Caco-2 (cell line): ENCODE measurements around the gene CHPT1. TPM values are rescaled to one million over a fixed set of nuclear protein-coding genes. Genes with fewer than 3 reads are reported as not detected.

ENCODE experiments used
- BruUV-seq: library from RNA; stranded (reverse); fragments of 400-500 nt; replicated peaks from 2 replicates; lab custom pipeline; 2021; lab: Mats Ljungman, UMichigan
- CTCF ChIA-PET: fragments of 300-600 bp; sonication (Branson Sonifier 250); formaldehyde crosslinking; loops from one replicate; lab custom pipeline; 2022; ENCODE audit warnings: antibody characterized with exemption; lab: Charles Lee
- POLR2A ChIA-PET: fragments of 300-600 bp; sonication (Branson Sonifier 250); formaldehyde crosslinking; loops from one replicate; lab custom pipeline; 2022; ENCODE audit warnings: antibody characterized with exemption; lab: Charles Lee
- DNase-seq, 2 experiments: peaks; one replicate each; pipeline versions ENCODE4 v3.0.0 to v3.0.0-alpha.2; 2020 to 2022
- H3K27me3 ChIP-seq: replicated peaks from 2 replicates; pipeline ENCODE4 v1.6.0; 2011; ENCODE audit warnings: low read length; ENCODE audit not compliant: control insufficient read depth, insufficient read depth
- H3K36me3 ChIP-seq: 2 replicates; pipeline ENCODE4 v1.5.1; 2011; ENCODE audit warnings: low read length; ENCODE audit not compliant: control insufficient read depth, insufficient read depth
- H3K4me1 ChIP-seq: fragments of 250-450 bp; sonication (Bioruptor Pico); 2 replicates; pipeline ENCODE4 v1.5.1; 2020; ENCODE audit warnings: mild to moderate bottlenecking
- H3K4me3 ChIP-seq: 2 replicates; pipeline ENCODE4 v1.5.1; 2011; ENCODE audit warnings: low read depth, mild to moderate bottlenecking, control low read depth, low read length
- H3K9me3 ChIP-seq: fragments of 250-450 bp; sonication (Bioruptor Pico); 2 replicates; pipeline ENCODE4 v1.5.1; 2020; ENCODE audit warnings: mild to moderate bottlenecking, moderate library complexity
- H3K27ac Mint-ChIP-seq: one replicate; pipeline ENCODE4 v1.8.0; 2022; ENCODE audit warnings: mixed read lengths; ENCODE audit not compliant: unreplicated experiment
- H3K27me3 Mint-ChIP-seq: one replicate; pipeline ENCODE4 v1.8.0; 2022; ENCODE audit warnings: mixed read lengths; ENCODE audit not compliant: insufficient read depth, unreplicated experiment
- H3K36me3 Mint-ChIP-seq: one replicate; pipeline ENCODE4 v1.8.0; 2022; ENCODE audit warnings: mild to moderate bottlenecking, mixed read lengths; ENCODE audit not compliant: insufficient read depth, unreplicated experiment
- H3K4me1 Mint-ChIP-seq: one replicate; pipeline ENCODE4 v1.8.0; 2022; ENCODE audit warnings: low read depth, mixed read lengths; ENCODE audit not compliant: unreplicated experiment
- H3K4me3 Mint-ChIP-seq: one replicate; pipeline ENCODE4 v1.8.0; 2022; ENCODE audit warnings: mild to moderate bottlenecking, moderate library complexity, mixed read lengths; ENCODE audit not compliant: unreplicated experiment
- H3K9me3 Mint-ChIP-seq: one replicate; pipeline ENCODE4 v1.8.0; 2022; ENCODE audit warnings: mixed read lengths; ENCODE audit not compliant: unreplicated experiment
- CTCF ChIP-seq, 2 experiments: fragments of 200-600 bp in 1 of 2; IDR thresholded peaks; 1 replicate in 1 of 2; 2 replicates in 1 of 2; pipeline versions ENCODE4 v1.5.1 to v1.8.0; 2011 to 2022; ENCODE audit warnings: antibody characterized with exemption in 1 of 2, control low read depth in 1 of 2, inconsistent platforms in 1 of 2, low read depth in 1 of 2, low read length in 1 of 2, mild to moderate bottlenecking in 1 of 2, moderate library complexity in 1 of 2; ENCODE audit not compliant: insufficient read depth in 1 of 2, severe bottlenecking in 1 of 2, unreplicated experiment in 1 of 2
- intact Hi-C: fragments of 100-400 bp; cut with micrococcal nuclease; formaldehyde crosslinking; loops from one replicate; pipeline ENCODE4 v1.10.0; 2022; ENCODE audit not compliant: unreplicated experiment
- total RNA-seq: library from RNA; stranded (reverse); gene quantifications from 2 replicates; pipeline ENCODE4 v1.2.3, GENCODE V29; 2022

The CHPT1 gene
- total RNA-seq, 1 experiment from 2014 or later = 54.6 TPM

- BruUV-seq = no TSS peak
- no peak overlapping the region for H3K4me3 ChIP-seq
Observed at GRCh38 chr12:101768781-101769180, 71.3 kb downstream of the CHPT1 start.

GRCh38 chr12:101769865-101770264, 72.4 kb downstream of the CHPT1 start:
- no peaks in the 10 kb centered on the region for H3K36me3 ChIP-seq
- no peaks in the 10 kb centered on the region for H3K9me3 ChIP-seq
- CTCF ChIA-PET = no interaction called here
- H3K27me3 ChIP-seq = no peaks in the 10 kb centered on the region
- no peaks in the 10 kb centered on the region for H3K4me1 ChIP-seq
- Mint-ChIP-seq H3K4me3 (no peak overlapping the region), H3K27me3 (no peaks in the 10 kb centered on the region), H3K36me3 (peaks cover 14% of the 10 kb centered on the region), H3K9me3 (no peaks in the 10 kb centered on the region), H3K4me1 (peaks cover 10% of the 10 kb centered on the region), H3K27ac (peak overlapping the region; percentile 18)
- intact Hi-C loops = loop anchor here (5.0 kb wide), 1 partner anchor 167 kb away; no protein-coding TSS in a partner anchor
- TF ChIP-seq CTCF (IDR thresholded peaks at IDR 0.05; ENCODE audit: insufficient read depth in 1 of 2, low read depth in 1 of 2, low read length in 1 of 2, severe bottlenecking in 1 of 2, unreplicated experiment in 1 of 2) = no peak
- DNase-seq = no peak
- POLR2A ChIA-PET = interaction anchor here (0.5 kb wide), 1 partner anchor 66 kb away, joined by 4 read pairs; no protein-coding TSS in a partner anchor
- H3K4me3 ChIP-seq = no peak overlapping the region
- BruUV-seq = no TSS peak

More at GRCh38 chr12:101768781-101769180, 71.3 kb downstream of the CHPT1 start:
- H3K36me3 ChIP-seq = no peaks in the 10 kb centered on the region
- Mint-ChIP-seq H3K27ac (no peak overlapping the region), H3K36me3 (peaks cover 14% of the 10 kb centered on the region), H3K4me3 (no peak overlapping the region), H3K27me3 (no peaks in the 10 kb centered on the region), H3K4me1 (peaks cover 16% of the 10 kb centered on the region), H3K9me3 (no peaks in the 10 kb centered on the region)
- H3K4me1 ChIP-seq = no peaks in the 10 kb centered on the region
- TF ChIP-seq CTCF (IDR thresholded peaks at IDR 0.05; ENCODE audit: insufficient read depth in 1 of 2, low read depth in 1 of 2, low read length in 1 of 2, severe bottlenecking in 1 of 2, unreplicated experiment in 1 of 2) = no peak
- ChIA-PET CTCF (no interaction called here), POLR2A (no interaction called here)
- intact Hi-C loops = no loop called here
- H3K9me3 ChIP-seq = no peaks in the 10 kb centered on the region
- H3K27me3 ChIP-seq = no peaks in the 10 kb centered on the region
- DNase-seq = no peak

- Mint-ChIP-seq H3K4me1 (peaks cover 10% of the 10 kb centered on the region), H3K9me3 (no peaks in the 10 kb centered on the region), H3K27me3 (no peaks in the 10 kb centered on the region), H3K4me3 (no peak overlapping the region), H3K27ac (no peak overlapping the region), H3K36me3 (peaks cover 20% of the 10 kb centered on the region)
- intact Hi-C loops = loop anchor here (2.0 to 5.0 kb wide), 2 partner anchors 165 to 357 kb away; no protein-coding TSS in a partner anchor
- no peak for DNase-seq
- Histone ChIP-seq H3K36me3 (no peaks in the 10 kb centered on the region), H3K4me3 (no peak overlapping the region), H3K9me3 (no peaks in the 10 kb centered on the region), H3K4me1 (no peaks in the 10 kb centered on the region), H3K27me3 (no peaks in the 10 kb centered on the region)
- BruUV-seq = no TSS peak
- ChIA-PET POLR2A (no interaction called here), CTCF (interaction anchor here (2.7 kb wide), 1 partner anchor 59 kb away, joined by 34 read pairs; the partner anchor contains the start of gene GNPTAB)
- no peak for TF ChIP-seq CTCF (IDR thresholded peaks at IDR 0.05; ENCODE audit: insufficient read depth in 1 of 2, low read depth in 1 of 2, low read length in 1 of 2, severe bottlenecking in 1 of 2, unreplicated experiment in 1 of 2)
Observed at GRCh38 chr12:101772012-101772775, 74.8 kb downstream of the CHPT1 start.
